Smooth muscle cell of the pulmonary artery (primary cell): ENCODE data around the gene OIP5. TPM values are rescaled to one million over a fixed set of nuclear protein-coding genes. Genes with fewer than 3 reads are reported as not detected.

Experiments
- total RNA-seq: library from RNA; depleted of rRNA; stranded (reverse); fragments of >200 nt; gene quantifications from 2 replicates; pipeline ENCODE4 v1.2.3, GENCODE V29; 2014

Gene OIP5
- total RNA-seq = 0.56 and 2.0 TPM in 2 replicates

DNA sequence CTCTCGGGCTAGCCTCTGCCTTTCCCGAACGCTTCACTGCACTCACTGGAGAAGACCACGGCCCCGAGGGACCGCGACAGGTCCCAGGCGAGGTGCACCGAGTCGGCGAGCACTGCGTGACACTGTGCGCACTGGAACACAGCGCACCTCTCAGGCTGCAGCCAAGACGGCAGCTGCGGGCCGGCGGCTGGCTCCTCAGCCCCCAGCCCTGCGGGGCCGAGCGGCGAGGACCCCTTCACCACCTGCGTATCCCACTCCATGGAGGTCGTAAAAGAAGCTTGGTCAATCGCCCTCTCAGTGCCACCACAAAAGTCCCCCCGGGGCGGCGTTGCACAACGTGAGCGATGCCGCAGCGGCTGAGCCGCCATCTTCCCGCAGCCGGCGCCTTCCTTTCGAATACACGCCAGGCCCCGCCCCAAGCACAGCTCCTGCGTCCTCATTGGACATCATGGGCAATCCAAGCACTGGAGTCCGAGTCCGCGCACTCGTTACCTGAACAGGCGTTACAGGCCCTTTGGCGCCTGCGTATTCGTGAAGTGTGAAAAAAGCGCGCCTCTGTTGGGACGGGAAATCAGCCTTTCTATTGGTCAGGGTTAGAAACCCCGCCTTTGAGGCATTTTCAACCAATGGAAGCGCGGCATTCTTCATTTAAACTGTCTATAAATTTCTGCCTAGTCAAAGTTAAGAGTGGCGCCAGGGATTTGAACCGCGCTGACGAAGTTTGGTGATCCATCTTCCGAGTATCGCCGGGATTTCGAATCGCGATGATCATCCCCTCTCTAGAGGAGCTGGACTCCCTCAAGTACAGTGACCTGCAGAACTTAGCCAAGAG lies at the start of gene OIP5, which contains the start of gene NUSAP1:
Gene OIP5, minus strand, starts transcription at position 398 of the 832 bp plus-strand sequence. Its CDS starts 30 bp downstream, at position 368.
Gene NUSAP1, plus strand, starts transcription at position 688 of the 832 bp plus-strand sequence. Its CDS starts 77 bp downstream, at position 765.

Other genes starting within 250 kb of the OIP5 start
- gene INO80, start 216.3 kb downstream of the OIP5 start, total RNA-seq = 24.1 and 33.2 TPM in 2 replicates
- gene EXD1, start 101.8 kb downstream of the OIP5 start, total RNA-seq = not detected in 2 replicates
- gene CHP1, start 101.3 kb downstream of the OIP5 start, total RNA-seq = 64.0 and 73.2 TPM in 2 replicates
- gene NUSAP1, start 290 bp upstream of the OIP5 start, total RNA-seq = 10.1 and 23.7 TPM in 2 replicates
- 16.1 and 19.5 TPM in 2 replicates for gene NDUFAF1, start 69.9 kb upstream of the OIP5 start, total RNA-seq
- gene RTF1, start 84.5 kb upstream of the OIP5 start, total RNA-seq = 12.1 and 13.5 TPM in 2 replicates
- gene ITPKA, start 161.3 kb upstream of the OIP5 start, total RNA-seq = 0.76 and 0.91 TPM in 2 replicates
- 0.07 TPM in 1 of 2 replicates, not detected in the other for gene LTK, start 181.2 kb upstream of the OIP5 start, total RNA-seq
- 25.5 and 30.3 TPM in 2 replicates for gene RPAP1, start 211.7 kb upstream of the OIP5 start, total RNA-seq
- gene TYRO3, start 226.6 kb upstream of the OIP5 start, total RNA-seq = 7.6 and 11.5 TPM in 2 replicates